CD4-positive, alpha-beta T cell treated with Interleukin-4 for 4 hours (primary cell): Measurements from ENCODE around the gene ZNF532.

Experiments used
- DNase-seq: peaks from one replicate; pipeline ENCODE4 v3.0.0-alpha.2; 2020

The ZNF532 gene

GRCh38 chr18:58983260-58984155 lies 118.8 kb downstream of the ZNF532 start:
- DNase-seq, result no peak

GRCh38 chr18:58988600-58988999 lies 123.9 kb downstream of the ZNF532 start:
- DNase-seq, result no peak

- DNase-seq, result no peak
Measured at GRCh38 chr18:58989184-58989759, 124.6 kb downstream of the ZNF532 start.

GRCh38 chr18:58990720-58991119 lies 126.0 kb downstream of the ZNF532 start:
- DNase-seq, result no peak

GRCh38 chr18:58991167-58991798 lies 126.6 kb downstream of the ZNF532 start:
- DNase-seq, result no peak

- no peak for DNase-seq
Measured at GRCh38 chr18:58992301-58993231, 127.9 kb downstream of the ZNF532 start.

- DNase-seq, result no peak
Measured at GRCh38 chr18:58993260-58993659, 128.6 kb downstream of the ZNF532 start.

GRCh38 chr18:58995663-58996062 lies 131.0 kb downstream of the ZNF532 start:
- DNase-seq, result no peak

GRCh38 chr18:58996131-58996641 lies 131.5 kb downstream of the ZNF532 start:
- no peak for DNase-seq

- no peak for DNase-seq
Measured at GRCh38 chr18:58996696-58997095, 132.0 kb downstream of the ZNF532 start.

- no peak for DNase-seq
Measured at GRCh38 chr18:58997811-58998337, 133.2 kb downstream of the ZNF532 start.

GRCh38 chr18:58998401-58999203 lies 133.9 kb downstream of the ZNF532 start:
- no peak for DNase-seq

GRCh38 chr18:59001166-59001565 lies 136.5 kb downstream of the ZNF532 start:
- no peak for DNase-seq

GRCh38 chr18:59001721-59002120 lies 137.0 kb downstream of the ZNF532 start:
- DNase-seq, result no peak

GRCh38 chr18:59002974-59003594 lies 138.4 kb downstream of the ZNF532 start:
- DNase-seq, result no peak

GRCh38 chr18:59005262-59005661 lies 140.6 kb downstream of the ZNF532 start:
- no peak for DNase-seq

GRCh38 chr18:59006461-59007067 lies 141.9 kb downstream of the ZNF532 start:
- no peak for DNase-seq

- DNase-seq, result no peak
Measured at GRCh38 chr18:59008302-59008974, 143.8 kb downstream of the ZNF532 start.

- DNase-seq, result no peak
Measured at GRCh38 chr18:59009846-59010245, 145.2 kb downstream of the ZNF532 start.

GRCh38 chr18:59011289-59011688 lies 146.6 kb downstream of the ZNF532 start:
- DNase-seq, result no peak
